K562 (cell line): ENCODE data around the gene RSPH9. TPM values are rescaled to one million over a fixed set of nuclear protein-coding genes. Genes with fewer than 3 reads are reported as not detected.

Experiments
- CBX1 ChIP-seq: sonication (generic); IDR thresholded peaks from 2 replicates; pipeline ENCODE4 v1.6.1; 2016; ENCODE audit warnings: antibody characterized with exemption, low read depth, mild to moderate bottlenecking
- GTF2E2 ChIP-seq: fragments of 200-800 bp; sonication (Bioruptor generic); IDR thresholded peaks from 2 replicates; pipeline ENCODE4 v1.6.1; 2016; ENCODE audit warnings: missing genetic modification characterization, missing compliant biosample characterization
- HNRNPK ChIP-seq: fragments of 200-400 bp; formaldehyde crosslinking; IDR thresholded peaks from one replicate; pipeline ENCODE4 v1.6.1; 2018; ENCODE audit warnings: mild to moderate bottlenecking, low read depth, low read length; ENCODE audit not compliant: poor library complexity, severe bottlenecking
- NRF1 ChIP-seq, 2 experiments: fragments of 450-650 bp; IDR thresholded peaks in 1 of 2; conservative IDR thresholded peaks in 1 of 2; 2 replicates each; pipeline ENCODE4 v1.6.1; 2014; ENCODE audit warnings: mild to moderate bottlenecking in 2 of 2
- PCBP1 ChIP-seq: fragments of 200-400 bp; formaldehyde crosslinking; IDR thresholded peaks from 2 replicates; pipeline ENCODE4 v1.6.1; 2018; ENCODE audit warnings: mild to moderate bottlenecking, low read depth, low read length; ENCODE audit not compliant: poor library complexity, severe bottlenecking
- SIX5 ChIP-seq, 2 experiments: IDR thresholded peaks; 2 replicates each; pipeline ENCODE4 v1.6.1; 2011; ENCODE audit warnings: low read length in 2 of 2, borderline replicate concordance in 1 of 2, low read depth in 1 of 2, mild to moderate bottlenecking in 1 of 2, moderate library complexity in 1 of 2; ENCODE audit not compliant: insufficient read depth in 1 of 2
- SMAD2 ChIP-seq: fragments of 150-350 bp; IDR thresholded peaks from 2 replicates; pipeline ENCODE4 v1.6.1; 2014; ENCODE audit warnings: low read depth, mild to moderate bottlenecking, low read length
- ZFP36 ChIP-seq: fragments of 150-350 bp; IDR thresholded peaks from 2 replicates; pipeline ENCODE4 v1.6.1; 2018; ENCODE audit warnings: low read length, low read depth; ENCODE audit not compliant: partially characterized antibody
- ZFPM2 ChIP-seq: fragments of 250-450 bp; sonication (Bioruptor Pico); IDR thresholded peaks from 2 replicates; pipeline ENCODE4 v1.5.1; 2022; ENCODE audit warnings: mild to moderate bottlenecking
- ZNF217 ChIP-seq: sonication (generic); formaldehyde crosslinking; IDR thresholded peaks from 2 replicates; pipeline ENCODE4 v1.8.0; 2022; ENCODE audit warnings: mild to moderate bottlenecking, missing genetic modification reagents
- ZNF277 ChIP-seq: fragments of 250-450 bp; sonication (Bioruptor Pico); IDR thresholded peaks from 2 replicates; pipeline ENCODE4 v1.8.0; 2022; ENCODE audit warnings: inconsistent platforms, mild to moderate bottlenecking, moderate library complexity, borderline replicate concordance
- ZNF699 ChIP-seq: fragments of 250-450 bp; sonication (Bioruptor Pico); IDR thresholded peaks from 2 replicates; pipeline ENCODE4 v1.8.0; 2021; ENCODE audit warnings: mild to moderate bottlenecking, moderate library complexity; ENCODE audit not compliant: insufficient replicate concordance
- ZNF717 ChIP-seq: fragments of 250-450 bp; sonication (Bioruptor Pico); IDR thresholded peaks from 2 replicates; pipeline ENCODE4 v1.5.0; 2021
- ZNF778 ChIP-seq: fragments of 450-650 bp; formaldehyde crosslinking; IDR thresholded peaks from 2 replicates; pipeline ENCODE4 v1.4.0; 2020; ENCODE audit warnings: mild to moderate bottlenecking, moderate library complexity
- ZNF830 ChIP-seq: fragments of 250-450 bp; sonication (Bioruptor Pico); IDR thresholded peaks from 2 replicates; pipeline ENCODE4 v1.5.0; 2021; ENCODE audit warnings: mild to moderate bottlenecking
- polyA plus RNA-seq, 8 experiments: library from polyadenylated mRNA; depleted of rRNA in 4 of 8; stranded (reverse) in 5 of 8; unstranded in 3 of 8; fragments of >200 nt; fragmentation: Nextera tagmentation in 2 of 8; fragmentation: Illumina TruSeq in 1 of 8; extraction: Ambion mirVana in 2 of 8; extraction: Trizol in 1 of 8; gene quantifications; 2 replicates each; pipeline versions ENCODE4 v1.2.1 to v1.2.3, GENCODE V29; 2011 to 2014; ENCODE audit warnings: inconsistent platforms in 1 of 8, missing spikeins in 1 of 8
- total RNA-seq, 7 experiments: library from RNA; depleted of rRNA in 6 of 7; stranded (reverse); fragments of >200 nt in 6 of 7; fragmentation: Illumina TruSeq in 2 of 7; extraction: Trizol in 2 of 7; gene quantifications; 2 replicates each; pipeline versions ENCODE4 v1.2.1 to v1.2.3, GENCODE V29; 2011 to 2021; ENCODE audit warnings: low replicate concordance in 1 of 7
- TF ChIP-seq, protein P1 (sequence below): sonication (generic); formaldehyde crosslinking; IDR thresholded peaks from 2 replicates; pipeline ENCODE4 v1.8.0; 2023; ENCODE audit warnings: mild to moderate bottlenecking, missing genetic modification reagents
- TF ChIP-seq, protein P2 (sequence below): fragments of 450-650 bp; IDR thresholded peaks from 2 replicates; pipeline ENCODE4 v1.6.1; 2018; ENCODE audit not compliant: partially characterized antibody

Gene RSPH9
- total and polyA plus RNA-seq, 9 of the 15 experiments (the other 6 are each of a cell fraction or from before 2014, with no cell fraction given), result 0.05 to 0.60 (median 0.39) TPM; not detected in 6

DNA sequence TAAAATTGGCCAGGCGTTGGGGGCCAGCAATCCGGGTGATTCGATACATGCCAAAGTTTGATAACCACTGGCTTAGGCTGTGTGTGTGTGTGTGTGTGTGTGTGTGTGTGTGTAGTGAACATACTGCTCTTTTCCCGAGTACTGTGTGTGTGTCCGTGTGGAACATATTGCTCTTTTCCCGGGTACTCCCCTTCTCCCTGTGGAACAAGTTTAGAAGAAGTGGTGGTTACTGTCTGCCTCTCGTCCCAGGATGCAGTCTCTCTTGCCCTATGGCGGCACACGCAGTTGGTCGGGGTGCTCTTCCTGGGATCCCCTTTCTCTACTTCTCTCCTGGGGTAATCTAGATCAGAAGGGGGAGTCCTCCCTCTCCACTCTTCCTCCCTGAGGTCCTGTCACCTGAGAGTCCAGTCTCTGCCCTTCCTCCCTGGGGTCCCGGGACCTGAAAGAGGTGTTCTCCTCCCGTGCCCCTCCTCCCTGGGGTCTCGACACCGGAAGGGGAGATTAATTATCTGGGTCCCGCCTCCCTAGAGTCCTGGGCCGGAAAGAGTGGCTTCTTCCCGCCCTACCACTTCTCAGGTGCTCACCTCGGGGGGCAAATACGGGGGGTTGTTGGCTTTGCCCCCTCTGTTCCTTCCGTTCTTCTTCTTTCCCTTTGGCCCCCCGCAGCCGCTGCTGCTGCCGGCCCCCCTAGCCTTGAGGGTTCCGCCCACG, 16.3 kb upstream of the RSPH9 start (continued):
- TF ChIP-seq ZNF717 (CRISPR knock-in tag), result peak; percentile 74; the same call in 1 of the 2 replicates
- TF ChIP-seq NRF1 (conservative IDR thresholded peaks at IDR 0.05 in 1 of 2, IDR thresholded peaks at IDR 0.05 in 1 of 2), result no peak
- TF ChIP-seq, protein P1, sequence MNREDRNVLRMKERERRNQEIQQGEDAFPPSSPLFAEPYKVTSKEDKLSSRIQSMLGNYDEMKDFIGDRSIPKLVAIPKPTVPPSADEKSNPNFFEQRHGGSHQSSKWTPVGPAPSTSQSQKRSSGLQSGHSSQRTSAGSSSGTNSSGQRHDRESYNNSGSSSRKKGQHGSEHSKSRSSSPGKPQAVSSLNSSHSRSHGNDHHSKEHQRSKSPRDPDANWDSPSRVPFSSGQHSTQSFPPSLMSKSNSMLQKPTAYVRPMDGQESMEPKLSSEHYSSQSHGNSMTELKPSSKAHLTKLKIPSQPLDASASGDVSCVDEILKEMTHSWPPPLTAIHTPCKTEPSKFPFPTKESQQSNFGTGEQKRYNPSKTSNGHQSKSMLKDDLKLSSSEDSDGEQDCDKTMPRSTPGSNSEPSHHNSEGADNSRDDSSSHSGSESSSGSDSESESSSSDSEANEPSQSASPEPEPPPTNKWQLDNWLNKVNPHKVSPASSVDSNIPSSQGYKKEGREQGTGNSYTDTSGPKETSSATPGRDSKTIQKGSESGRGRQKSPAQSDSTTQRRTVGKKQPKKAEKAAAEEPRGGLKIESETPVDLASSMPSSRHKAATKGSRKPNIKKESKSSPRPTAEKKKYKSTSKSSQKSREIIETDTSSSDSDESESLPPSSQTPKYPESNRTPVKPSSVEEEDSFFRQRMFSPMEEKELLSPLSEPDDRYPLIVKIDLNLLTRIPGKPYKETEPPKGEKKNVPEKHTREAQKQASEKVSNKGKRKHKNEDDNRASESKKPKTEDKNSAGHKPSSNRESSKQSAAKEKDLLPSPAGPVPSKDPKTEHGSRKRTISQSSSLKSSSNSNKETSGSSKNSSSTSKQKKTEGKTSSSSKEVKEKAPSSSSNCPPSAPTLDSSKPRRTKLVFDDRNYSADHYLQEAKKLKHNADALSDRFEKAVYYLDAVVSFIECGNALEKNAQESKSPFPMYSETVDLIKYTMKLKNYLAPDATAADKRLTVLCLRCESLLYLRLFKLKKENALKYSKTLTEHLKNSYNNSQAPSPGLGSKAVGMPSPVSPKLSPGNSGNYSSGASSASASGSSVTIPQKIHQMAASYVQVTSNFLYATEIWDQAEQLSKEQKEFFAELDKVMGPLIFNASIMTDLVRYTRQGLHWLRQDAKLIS (CRISPR knock-in tag), result peak; percentile 10; the same call in 1 of the 2 replicates
- TF ChIP-seq ZNF778, result no peak
- TF ChIP-seq ZNF277 (CRISPR knock-in tag), result no peak
- 0 out of 2 replicates have a peak, but pooled peaks have one; percentile 87 for TF ChIP-seq ZNF830 (CRISPR knock-in tag)
- TF ChIP-seq ZFP36, result no peak
- TF ChIP-seq, protein P2, sequence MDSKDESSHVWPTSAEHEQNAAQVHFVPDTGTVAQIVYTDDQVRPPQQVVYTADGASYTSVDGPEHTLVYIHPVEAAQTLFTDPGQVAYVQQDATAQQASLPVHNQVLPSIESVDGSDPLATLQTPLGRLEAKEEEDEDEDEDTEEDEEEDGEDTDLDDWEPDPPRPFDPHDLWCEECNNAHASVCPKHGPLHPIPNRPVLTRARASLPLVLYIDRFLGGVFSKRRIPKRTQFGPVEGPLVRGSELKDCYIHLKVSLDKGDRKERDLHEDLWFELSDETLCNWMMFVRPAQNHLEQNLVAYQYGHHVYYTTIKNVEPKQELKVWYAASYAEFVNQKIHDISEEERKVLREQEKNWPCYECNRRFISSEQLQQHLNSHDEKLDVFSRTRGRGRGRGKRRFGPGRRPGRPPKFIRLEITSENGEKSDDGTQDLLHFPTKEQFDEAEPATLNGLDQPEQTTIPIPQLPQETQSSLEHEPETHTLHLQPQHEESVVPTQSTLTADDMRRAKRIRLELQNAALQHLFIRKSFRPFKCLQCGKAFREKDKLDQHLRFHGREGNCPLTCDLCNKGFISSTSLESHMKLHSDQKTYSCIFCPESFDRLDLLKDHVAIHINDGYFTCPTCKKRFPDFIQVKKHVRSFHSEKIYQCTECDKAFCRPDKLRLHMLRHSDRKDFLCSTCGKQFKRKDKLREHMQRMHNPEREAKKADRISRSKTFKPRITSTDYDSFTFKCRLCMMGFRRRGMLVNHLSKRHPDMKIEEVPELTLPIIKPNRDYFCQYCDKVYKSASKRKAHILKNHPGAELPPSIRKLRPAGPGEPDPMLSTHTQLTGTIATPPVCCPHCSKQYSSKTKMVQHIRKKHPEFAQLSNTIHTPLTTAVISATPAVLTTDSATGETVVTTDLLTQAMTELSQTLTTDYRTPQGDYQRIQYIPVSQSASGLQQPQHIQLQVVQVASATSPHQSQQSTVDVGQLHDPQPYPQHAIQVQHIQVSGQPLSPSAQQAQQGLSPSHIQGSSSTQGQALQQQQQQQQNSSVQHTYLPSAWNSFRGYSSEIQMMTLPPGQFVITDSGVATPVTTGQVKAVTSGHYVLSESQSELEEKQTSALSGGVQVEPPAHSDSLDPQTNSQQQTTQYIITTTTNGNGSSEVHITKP, result peak; percentile 48
- TF ChIP-seq ZFPM2, result peak; percentile 81; the same call in 1 of the 2 replicates
- no peak for TF ChIP-seq SMAD2
- TF ChIP-seq ZNF217 (CRISPR knock-in tag), result no peak
- TF ChIP-seq PCBP1, result no peak
- no peak for TF ChIP-seq SIX5 (IDR thresholded peaks at IDR 0.05; ENCODE audit: borderline replicate concordance in 1 of 2, insufficient read depth in 1 of 2, low read depth in 1 of 2, low read length in 2 of 2)
- no peak; the same call in 1 of the 2 replicates for TF ChIP-seq GTF2E2 (tag)
- TF ChIP-seq ZNF699 (CRISPR knock-in tag), result no peak
- TF ChIP-seq HNRNPK, result no peak
- no peak for TF ChIP-seq CBX1
